Stimulated activated CD4-positive, alpha-beta T cell treated with anti-CD3 and anti-CD28 coated beads, Interleukin-1b, Interleukin-23, amount 100 ng/mL, for 4 hours (primary cell): ENCODE results near the gene HIVEP2.

ENCODE experiments used
- DNase-seq, 2 donors: peaks; one replicate each; pipeline ENCODE4 v3.0.0-alpha.2; 2020; ENCODE audit warnings: low read depth in 2 of 2

HIVEP2 gene

GRCh38 chr6:142738731-142739130 lies 206.2 kb downstream of the HIVEP2 start:
- DNase-seq, result no peak

GRCh38 chr6:142738035-142738396 lies 207.0 kb downstream of the HIVEP2 start:
- DNase-seq, result no peak

GRCh38 chr6:142737368-142738034 lies 207.5 kb downstream of the HIVEP2 start:
- DNase-seq, result no peak

GRCh38 chr6:142735204-142735603 lies 209.8 kb downstream of the HIVEP2 start:
- no peak for DNase-seq

DNA sequence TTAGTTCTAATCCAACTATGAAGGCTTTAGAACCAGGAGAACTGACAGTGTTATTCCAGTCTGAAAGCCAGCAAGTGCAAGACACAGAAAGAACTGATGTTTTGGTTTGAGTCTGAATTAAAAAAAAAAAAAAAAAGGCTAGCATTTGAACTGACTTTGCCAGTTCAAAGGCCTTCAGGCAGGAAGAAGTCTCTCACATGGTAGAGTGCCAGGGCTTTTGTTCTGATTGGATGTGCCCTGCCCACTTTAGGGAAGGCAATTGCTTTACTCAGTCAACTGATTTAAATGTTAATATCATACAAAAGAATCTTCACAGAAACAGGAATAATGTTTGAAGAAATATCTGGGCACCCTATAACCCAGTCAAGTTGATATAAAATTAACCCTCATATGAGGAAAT lies 212.2 kb downstream of the HIVEP2 start:
- DNase-seq, result no peak

- no peak for DNase-seq
Measured at GRCh38 chr6:142731611-142732010, 213.4 kb downstream of the HIVEP2 start.

- DNase-seq, result no peak
Measured at GRCh38 chr6:142729618-142730017, 215.4 kb downstream of the HIVEP2 start.

DNA sequence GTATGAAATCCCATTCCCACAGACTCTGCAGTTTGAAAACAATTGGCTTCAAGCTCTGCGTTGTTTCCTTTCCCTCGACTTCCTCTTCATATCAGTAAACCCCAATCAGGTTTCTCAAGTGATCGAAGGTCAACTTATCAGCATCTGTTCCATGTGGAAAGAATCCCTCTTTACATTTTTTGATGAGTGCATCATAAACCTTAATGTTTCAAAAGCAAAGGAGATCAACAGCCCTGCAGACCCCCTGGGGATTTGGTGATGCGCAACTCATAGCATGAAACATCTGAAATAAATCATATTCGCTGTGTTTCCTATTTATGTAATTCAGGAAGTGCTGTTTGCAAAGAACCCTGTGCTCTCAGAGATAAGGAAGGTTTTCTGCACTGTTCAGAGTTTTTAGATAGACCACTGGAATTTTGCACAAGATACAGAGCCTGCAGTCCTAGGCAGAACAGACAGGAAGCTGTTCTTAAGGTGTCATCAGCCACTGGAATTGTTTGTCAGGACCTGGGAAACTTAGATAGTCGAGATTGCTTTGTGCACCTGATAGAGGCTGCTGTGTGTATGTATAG lies 216.0 kb downstream of the HIVEP2 start:
- DNase-seq, result no peak

DNA sequence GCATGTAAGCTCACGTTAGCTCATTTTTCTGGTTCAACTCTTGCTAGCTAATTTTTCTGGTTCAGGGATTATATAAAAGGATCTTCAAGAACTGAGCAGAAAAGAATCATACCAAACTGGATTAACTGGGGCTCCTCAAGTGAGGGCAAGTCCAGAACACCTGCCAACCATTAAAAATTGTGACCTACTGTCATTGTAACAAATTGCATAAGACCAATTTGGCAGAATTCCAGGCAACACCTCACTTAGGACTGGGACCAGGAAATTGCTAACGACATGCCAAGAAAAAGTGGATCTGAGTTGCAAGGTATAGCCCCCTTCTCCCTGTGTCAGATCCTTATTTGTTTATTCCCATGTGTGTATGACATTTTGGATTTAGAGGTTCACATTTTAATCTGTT lies 216.6 kb downstream of the HIVEP2 start:
- DNase-seq, result no peak

- no peak for DNase-seq
Measured at GRCh38 chr6:142726616-142727015, 218.4 kb downstream of the HIVEP2 start.

DNA sequence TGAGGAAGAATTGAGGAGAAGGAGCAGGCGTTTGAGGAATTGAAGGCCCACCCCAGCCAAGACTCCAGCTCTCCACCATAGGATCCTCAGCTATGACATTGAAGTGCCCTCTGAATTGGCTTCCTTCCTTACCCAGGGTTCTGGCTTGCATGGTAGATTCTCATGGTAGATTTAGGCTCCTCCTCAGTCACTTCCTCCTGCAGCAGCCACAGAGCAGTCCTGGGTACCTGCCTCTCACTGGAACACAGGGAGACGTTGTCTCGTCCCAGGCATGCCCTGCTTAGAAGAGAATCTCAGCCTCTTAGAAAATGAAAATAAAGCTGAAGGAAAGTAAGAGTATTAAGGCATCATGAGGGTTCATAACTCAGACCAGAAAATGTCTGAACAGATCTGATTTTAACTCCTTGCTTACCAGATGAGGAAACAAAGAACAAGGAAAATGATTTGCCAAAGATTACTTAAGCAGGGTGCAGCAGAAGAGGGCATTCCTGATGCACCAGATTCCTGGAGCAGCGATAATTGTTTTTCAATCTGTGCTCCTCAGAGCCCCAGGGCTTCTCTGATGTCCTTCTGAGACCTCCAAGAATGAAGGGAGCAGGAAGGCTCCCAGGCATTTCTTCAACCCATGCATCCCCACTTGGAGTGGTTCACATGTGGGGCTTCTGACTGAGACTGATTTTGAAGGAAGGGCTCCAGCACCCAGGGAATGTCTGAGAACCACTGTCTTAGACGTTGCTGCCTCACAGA lies 219.8 kb downstream of the HIVEP2 start:
- no peak for DNase-seq

- DNase-seq, result no peak
Measured at GRCh38 chr6:142722841-142723240, 222.1 kb downstream of the HIVEP2 start.

DNA sequence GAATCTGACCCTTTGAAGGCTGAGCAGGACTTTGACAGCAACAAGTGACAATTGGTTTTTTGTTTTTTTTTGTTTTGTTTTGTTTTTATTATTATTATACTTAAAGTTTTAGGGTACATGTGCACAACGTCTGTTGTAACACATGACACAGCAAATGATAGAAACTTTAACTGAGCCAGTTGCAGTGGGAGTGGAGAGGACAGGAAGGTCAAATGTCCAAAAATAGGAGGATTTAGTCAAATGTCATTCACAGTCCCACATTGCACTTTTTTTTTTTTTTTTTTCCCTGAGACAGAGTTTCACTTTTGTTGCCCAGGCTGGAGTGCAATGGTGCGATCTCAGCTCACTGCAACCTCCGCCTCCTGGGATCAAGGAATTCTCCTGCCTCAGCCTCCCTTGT lies 223.0 kb downstream of the HIVEP2 start:
- DNase-seq, result no peak

- DNase-seq, result no peak
Measured at GRCh38 chr6:142721215-142721920, 223.6 kb downstream of the HIVEP2 start.

GRCh38 chr6:142718667-142719191 lies 226.2 kb downstream of the HIVEP2 start:
- no peak for DNase-seq

- no peak for DNase-seq
Measured at GRCh38 chr6:142716097-142716496, 228.9 kb downstream of the HIVEP2 start.

- no peak for DNase-seq
Measured at GRCh38 chr6:142714951-142715785, 229.8 kb downstream of the HIVEP2 start.

DNA sequence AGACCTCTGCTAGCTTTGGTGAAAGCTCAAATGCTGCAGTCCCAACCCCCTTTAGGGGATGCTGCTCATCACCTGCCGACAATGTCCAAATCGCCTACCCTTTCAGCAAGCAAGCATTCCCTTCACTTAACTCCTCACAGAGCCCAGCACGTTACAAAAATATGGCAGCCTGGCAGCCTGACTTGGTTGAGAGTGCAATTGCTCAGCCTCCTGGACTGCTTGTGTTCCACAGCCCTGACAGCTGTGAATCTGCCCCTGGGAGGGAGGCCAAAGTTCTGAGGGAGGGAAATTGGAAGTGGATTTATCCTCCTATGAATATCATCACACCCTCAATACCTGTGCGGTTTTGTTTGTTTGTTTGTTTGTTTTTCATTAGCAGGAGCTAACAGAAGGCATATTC lies 231.0 kb downstream of the HIVEP2 start:
- DNase-seq, result no peak

DNA sequence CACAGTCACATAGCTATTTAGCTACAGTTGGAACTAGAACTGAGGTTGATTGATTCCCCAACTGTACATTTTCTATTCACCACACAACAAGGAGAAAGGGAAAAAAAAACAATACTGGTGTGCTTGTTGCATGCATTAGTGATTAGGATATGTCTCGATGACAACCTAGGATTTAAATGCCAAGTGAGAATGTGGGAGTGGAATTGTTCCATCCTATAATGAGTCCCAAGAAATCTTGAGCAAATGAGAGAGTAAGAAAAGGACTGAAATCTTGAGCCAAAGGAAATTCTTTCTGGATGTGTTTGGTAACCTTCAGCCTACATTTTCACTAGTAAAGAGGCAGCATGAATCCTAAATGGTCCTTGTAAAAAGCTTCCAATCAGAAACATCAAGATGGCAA lies 232.7 kb downstream of the HIVEP2 start:
- no peak for DNase-seq

DNA sequence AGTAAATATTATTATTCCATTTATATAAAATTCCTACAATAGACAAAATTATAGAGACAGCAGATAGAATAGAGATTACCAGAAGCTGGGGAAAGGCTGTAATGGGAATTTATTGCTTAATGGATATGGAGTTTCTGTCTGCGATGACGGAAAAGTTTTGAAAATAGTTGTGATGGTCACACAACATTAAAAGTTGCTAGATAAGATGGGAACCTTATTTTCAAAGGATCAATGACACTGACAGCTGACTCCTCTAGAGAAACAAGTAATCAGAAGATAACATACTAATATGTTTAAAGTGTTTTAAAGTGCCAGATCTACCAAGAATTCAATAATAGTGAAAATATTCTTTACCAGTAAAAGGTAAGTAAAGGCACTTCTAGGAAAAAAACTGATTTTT lies 236.3 kb downstream of the HIVEP2 start:
- DNase-seq, result no peak

DNA sequence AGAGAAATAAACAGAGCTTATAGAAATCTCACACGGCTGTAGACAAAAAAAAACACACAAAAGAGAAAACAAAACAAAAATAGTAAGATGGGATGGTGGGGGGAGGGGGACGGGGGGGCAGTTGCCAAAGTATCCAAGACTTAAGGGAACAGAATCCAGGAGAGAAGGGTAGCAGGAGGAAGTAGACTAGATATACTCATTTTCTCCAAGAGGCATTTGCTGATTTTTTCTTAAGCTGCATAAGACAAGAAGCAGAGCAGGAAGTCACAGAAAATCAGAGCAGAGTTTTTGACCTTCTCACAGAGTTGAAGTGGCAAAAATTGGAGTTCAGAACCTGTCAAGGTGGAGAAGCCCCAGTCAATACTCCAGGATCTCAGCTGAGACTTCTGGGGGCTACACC lies 237.7 kb downstream of the HIVEP2 start:
- no peak for DNase-seq

DNA sequence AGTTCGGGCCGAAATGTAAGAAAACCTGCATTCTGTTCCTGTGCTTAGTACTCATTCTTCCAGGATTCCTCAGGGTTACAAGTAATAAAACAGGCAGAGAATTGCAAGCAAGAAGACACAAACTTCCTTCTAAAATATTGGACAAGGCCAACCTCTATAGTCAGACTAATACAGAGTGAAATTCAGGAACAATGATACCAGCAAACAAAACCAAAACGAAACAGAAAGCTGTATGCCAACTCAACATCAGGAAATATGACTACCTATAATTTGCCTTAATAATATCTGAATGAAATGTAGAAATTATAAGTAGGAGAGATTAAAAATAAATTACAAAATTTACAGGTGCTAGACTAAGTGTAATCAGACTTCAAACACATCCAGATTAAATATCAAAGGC lies 238.8 kb downstream of the HIVEP2 start:
- DNase-seq, result no peak
